Measurements from ENCODE around the gene ATG9A.

Gene ATG9A

DNA sequence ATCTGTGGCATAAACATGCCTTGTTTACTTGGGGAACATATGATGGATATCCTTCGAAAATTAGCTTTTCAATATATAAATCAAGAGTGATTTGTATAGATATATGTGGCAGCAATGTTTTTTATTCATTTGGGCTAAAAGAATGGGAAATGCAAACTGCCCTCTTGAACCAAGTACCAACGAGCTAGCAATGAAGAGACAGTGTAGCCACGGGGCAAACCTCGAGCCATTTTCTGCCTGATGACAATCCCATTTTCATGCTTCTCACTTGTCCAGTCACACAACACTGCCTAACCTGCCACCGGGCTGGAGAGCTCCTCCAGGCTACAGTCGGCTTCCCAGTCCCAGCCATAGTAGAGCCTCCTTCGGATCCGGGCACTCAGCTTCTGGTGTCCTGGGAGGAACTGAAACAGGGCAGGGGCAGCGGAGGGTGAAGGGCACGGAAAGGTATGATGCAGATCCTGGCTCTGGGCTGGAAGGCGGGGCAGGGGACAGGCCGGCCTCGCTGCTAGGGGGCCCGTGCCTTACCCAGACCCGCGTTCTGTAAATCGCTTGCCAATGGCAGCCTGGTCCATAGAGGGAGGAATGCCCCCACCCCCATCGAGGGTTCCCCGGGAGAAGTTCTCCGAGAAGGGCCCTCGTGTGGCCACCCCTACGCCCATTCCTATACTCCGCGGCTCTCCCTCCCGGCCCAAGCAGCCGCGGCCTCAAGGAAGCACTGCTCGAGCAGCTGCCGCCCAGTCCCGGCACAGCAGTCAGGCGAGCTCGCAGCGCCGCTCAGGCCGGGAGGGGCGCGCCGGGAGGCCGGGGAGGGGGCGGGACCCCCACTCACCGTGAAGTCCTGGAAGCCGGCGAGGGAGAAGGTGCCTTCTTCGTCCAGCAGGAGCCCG lies 53.3 kb downstream of the ATG9A start:
- DNase-seq: peak; percentile 59

DNA sequence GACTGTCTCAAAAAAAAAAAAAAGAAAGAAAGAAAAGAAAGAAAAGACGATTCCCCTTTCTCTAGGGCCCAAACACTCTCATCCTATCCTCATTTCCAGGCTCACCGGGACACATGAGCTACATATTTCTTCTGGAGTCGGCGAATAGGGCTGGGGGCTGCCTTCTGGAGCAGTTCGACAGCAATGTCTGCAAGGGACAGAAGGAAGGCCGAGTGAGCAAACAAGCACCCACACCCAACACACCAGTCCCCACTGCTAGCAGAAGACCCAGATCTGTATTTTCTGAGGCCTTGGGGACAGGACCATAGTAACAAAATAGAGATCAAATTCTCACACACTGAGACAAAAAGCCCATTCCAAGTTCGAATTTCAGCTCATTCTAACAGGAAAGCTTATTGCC lies 54.0 kb downstream of the ATG9A start:
- DNase-seq: no peak

DNA sequence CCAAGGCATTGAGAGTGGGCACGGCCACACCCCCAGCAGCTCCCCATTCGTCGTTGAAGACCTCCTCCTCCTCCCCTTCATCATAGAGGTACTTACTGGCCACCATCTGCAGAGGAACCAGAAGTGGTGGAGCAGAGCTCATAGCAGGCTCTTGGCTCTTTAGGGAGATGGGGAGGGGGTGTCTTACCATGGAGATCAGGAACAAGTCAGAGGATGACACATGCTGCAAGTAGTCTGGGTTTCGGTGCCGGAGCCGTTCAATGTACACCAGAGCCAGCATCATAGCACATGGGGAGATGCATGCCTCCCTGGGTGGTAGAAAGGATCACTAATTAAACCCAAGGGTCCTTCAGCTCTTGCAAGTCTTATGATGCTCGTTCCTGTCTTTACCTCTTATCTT lies 54.6 kb downstream of the ATG9A start:
- no peak for DNase-seq

DNA sequence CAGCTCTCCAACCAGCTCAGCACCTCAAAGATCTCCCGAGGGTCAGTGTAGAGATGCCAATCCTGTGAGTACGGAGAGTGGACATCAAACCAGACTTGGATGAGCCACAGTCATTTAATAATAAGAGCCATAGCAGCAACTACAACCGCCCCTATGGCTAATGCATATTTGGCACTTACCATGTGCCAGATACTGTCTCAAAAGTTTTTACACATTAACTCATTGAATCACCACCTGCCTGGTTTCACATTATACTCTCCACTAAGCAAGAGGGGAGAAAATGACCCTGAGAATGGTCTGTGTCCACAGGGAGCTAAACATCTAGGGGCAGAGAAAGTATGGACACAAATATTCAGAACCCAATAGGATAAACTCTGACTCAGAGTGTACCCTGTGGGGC lies 55.3 kb downstream of the ATG9A start:
- no peak for DNase-seq

DNA sequence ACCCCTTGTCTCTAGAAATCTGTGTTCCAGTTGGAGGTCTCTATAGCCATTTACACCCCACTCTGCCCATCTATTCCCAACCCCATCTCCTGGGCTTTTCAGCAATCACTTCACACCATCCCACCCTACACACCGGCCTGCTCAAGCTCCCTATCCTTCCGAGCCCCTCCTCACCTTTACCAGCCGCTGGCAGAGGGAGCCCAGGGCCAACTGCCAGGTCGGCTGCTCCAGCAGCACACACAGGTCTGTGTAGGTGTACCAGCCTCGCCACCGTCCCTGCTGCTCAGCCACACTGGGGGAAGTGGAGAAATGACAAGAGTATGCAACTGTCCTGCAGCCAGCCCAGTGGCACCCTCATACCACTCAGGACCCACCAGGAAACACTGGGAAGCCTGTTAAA lies 56.3 kb downstream of the ATG9A start:
- no peak for DNase-seq

DNA sequence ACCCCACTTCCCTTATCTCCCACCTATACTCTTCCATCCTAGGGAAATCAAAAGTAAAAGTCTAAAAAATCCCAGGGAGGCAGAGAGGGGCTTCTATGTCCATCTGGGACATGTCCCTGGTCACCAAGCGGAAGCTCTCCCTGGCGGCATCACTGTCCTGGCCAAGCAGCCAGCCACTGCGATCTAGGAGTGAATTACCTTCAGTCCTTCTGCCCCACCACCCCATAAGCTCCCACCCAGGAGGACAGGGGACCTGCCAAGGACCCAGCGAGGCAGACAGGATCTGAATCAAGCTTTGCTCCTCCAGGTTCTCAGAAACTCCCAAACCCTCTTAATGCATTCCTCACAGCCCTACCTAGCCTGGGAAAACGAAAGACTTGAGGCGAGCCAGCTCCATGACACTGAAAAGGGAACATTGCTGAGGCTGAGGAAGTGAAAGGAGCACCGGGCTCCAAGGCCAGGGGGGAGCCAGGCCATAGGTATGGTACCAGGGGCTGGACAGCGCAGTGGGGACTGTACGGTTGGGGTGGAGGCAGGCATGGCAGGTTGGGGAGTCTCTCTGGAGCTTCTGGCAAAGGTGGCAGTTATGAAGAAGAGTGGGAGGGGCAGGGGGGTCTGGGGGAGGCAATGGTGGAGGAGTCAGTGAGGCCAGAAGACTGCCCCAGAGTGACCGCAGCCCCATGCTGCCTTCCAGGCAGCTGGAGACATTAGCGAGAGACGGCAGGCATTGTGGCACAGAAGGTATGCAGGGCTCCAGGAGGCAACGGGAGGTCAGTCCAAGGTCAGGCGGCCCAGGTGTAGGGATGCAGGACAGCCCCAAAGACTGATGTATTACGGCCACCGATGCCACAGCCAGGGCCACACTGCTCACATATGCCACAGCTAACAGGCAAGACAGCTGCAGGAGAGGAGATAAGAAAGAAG lies 56.9 kb downstream of the ATG9A start:
- DNase-seq: no peak

DNA sequence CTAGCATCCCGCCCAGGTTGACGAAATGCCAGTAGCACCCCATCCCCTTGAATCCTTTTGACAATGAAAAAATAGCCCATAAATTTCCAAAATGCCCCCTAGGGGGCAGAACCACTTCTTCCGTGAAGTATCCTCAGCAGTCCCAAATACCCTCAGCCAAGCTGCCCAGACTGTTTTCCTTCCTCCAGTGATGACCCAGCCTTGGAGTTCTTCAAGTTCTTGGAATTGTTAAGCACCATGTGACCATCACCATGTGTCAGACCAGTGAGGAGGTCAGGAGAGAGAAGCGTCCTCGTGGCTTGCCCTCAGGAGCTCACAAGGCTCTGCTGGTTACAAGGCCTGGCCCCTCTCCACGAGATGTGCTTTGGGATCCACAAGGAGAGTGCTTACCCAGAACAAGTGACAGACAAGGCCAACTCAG lies 58.2 kb downstream of the ATG9A start:
- peak; percentile 40 for DNase-seq

DNA sequence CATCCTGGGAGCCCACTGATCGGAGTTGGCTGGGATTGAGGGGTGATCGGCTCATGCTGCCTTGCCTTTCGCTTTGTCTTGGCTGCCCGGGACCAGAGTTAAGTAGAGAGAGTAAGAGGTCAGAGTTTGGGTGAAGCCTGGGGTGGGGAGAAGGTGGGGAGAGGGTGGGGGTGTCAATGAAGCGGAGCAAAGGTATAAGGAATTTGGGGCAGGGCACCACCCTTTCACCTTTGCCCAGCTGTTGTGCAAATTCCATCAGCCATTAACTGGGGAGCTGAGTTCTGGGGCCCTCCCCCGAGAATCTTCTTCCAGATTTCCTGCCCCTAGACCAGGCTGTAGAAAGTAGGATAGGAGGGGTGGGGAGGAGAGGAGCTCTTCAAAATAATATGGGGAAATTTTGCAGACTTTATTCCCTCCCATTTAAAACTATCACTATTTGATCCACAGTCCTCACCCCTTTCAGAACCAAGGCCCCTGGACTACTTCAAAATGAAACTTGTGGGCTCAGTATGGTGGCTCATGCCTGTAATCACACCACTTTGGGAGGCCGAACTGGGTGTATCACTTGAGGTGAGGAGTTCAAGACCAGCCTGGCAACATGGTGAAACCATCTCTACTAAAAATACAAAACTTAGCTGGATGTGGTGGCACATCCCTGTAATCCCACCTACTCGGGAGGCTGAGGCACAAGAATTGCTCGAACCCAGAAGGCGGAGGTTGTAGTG lies 59.3 kb downstream of the ATG9A start, which contains the start of gene SLC23A3:
SLC23A3 (minus strand) TSS at position 100 of the 725 bp plus-strand sequence; CDS start at position 55, 45 bp downstream.
- DNase-seq: no peak
